Natural killer cell (primary cell): Measurements from ENCODE around the gene VCL. TPM values are rescaled to one million over a fixed set of nuclear protein-coding genes. Genes with fewer than 3 reads are reported as not detected.
A peak's percentile ranks its signal among the peaks of the same experiment; 100 is the strongest.

Source experiments
- ATAC-seq, 3 donors: fragments of 150-1000 bp in 2 of 3; fragments of 200-7000 bp in 1 of 3; cut with Tn5 transposase; 1 replicate in 1 of 3; 2 replicates in 2 of 3; pipeline ENCODE4 v1.10.0; 2021; ENCODE audit warnings: mild to moderate bottlenecking in 2 of 3, moderate library complexity in 2 of 3
- DNase-seq, 2 donors: peaks; one replicate each; pipeline versions ENCODE4 v3.0.0 to v3.0.0-alpha.2; 2013 to 2021; ENCODE audit warnings: mixed read lengths in 1 of 2
- H3K27ac ChIP-seq: one replicate; pipeline ENCODE4 v1.5.1; 2013; ENCODE audit warnings: mild to moderate bottlenecking, low read length
- H3K27me3 ChIP-seq: one replicate; pipeline ENCODE4 v1.6.1; 2013; ENCODE audit warnings: low read length; ENCODE audit not compliant: control insufficient read depth, insufficient read depth
- H3K36me3 ChIP-seq: one replicate; pipeline ENCODE4 v1.6.1; 2013; ENCODE audit warnings: low read length; ENCODE audit not compliant: control insufficient read depth, insufficient read depth
- H3K4me1 ChIP-seq: one replicate; pipeline ENCODE4 v1.6.1; 2013; ENCODE audit warnings: low read length; ENCODE audit not compliant: control insufficient read depth, insufficient read depth
- H3K4me3 ChIP-seq: one replicate; pipeline ENCODE4 v1.5.1; 2013; ENCODE audit warnings: low read length
- H3K9me3 ChIP-seq: one replicate; pipeline ENCODE4 v1.6.1; 2013; ENCODE audit warnings: low read length; ENCODE audit not compliant: control insufficient read depth, insufficient read depth
- H3K27ac Mint-ChIP-seq, 2 donors: one replicate each; pipeline ENCODE4 v1.8.0; 2022; ENCODE audit warnings: mild to moderate bottlenecking in 2 of 2, mixed read lengths in 2 of 2, moderate library complexity in 1 of 2
- H3K27me3 Mint-ChIP-seq, 2 donors: one replicate each; pipeline ENCODE4 v1.8.0; 2022; ENCODE audit warnings: low read depth in 2 of 2, mixed read lengths in 2 of 2
- H3K36me3 Mint-ChIP-seq: one replicate; pipeline ENCODE4 v1.8.0; 2022; ENCODE audit warnings: mixed read lengths
- H3K4me1 Mint-ChIP-seq, 2 donors: one replicate each; pipeline ENCODE4 v1.8.0; 2022; ENCODE audit warnings: mixed read lengths in 2 of 2
- H3K4me3 Mint-ChIP-seq: one replicate; pipeline ENCODE4 v1.8.0; 2022; ENCODE audit warnings: mild to moderate bottlenecking, moderate library complexity, mixed read lengths
- H3K9me3 Mint-ChIP-seq, 2 donors: one replicate each; pipeline ENCODE4 v1.8.0; 2022; ENCODE audit warnings: mixed read lengths in 2 of 2
- WGBS: methylation state at CpG from one replicate; pipeline ENCODE4 v1.1.7; 2013; ENCODE audit warnings: missing lambda C conversion rate; ENCODE audit not compliant: insufficient coverage; 5-methylcytosine and 5-hydroxymethylcytosine counted together
- intact Hi-C: fragments of 100-400 bp; cut with micrococcal nuclease; formaldehyde crosslinking; loops from one replicate; pipeline ENCODE4 v1.14.2; 2022
- total RNA-seq, 4 donors: library from RNA; stranded (reverse); fragments of 120-200 nt in 1 of 4; gene quantifications; one replicate each; pipeline versions ENCODE4 v1.2.3 to v1.2.4, GENCODE V29; 2013 to 2022
- TF ChIP-seq, protein P1 (sequence below): fragments of 200-600 bp; IDR thresholded peaks from one replicate; pipeline ENCODE4 v1.8.0; 2022; ENCODE audit warnings: antibody characterized with exemption

VCL gene
- total RNA-seq, 3 donors from 2014 or later (not counting 1 experiment from before 2014, with no cell fraction given) = 121 to 145 (median 122) TPM

DNA sequence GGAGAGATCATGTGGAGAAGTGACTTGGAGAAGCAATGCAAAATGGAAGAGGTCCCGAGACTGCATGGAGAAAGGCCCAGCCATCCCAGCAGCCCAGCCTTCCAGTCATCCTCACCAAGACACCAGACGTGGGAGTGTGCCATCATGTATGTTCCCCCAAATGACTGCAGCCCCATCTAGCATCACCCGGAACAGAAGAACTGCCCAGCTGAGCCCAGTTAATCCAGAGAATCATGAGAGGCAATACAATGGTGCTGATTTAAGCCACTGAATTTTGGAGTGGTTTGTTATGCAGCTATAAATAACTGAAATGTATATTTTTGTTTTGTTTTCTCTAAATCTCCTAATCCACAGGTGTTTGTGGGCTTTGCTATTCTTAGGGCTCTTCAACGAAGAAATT, 22.5 kb upstream of the VCL start:
- ATAC-seq (no peak), DNase-seq (no peak)
- no peaks in the 10 kb centered on the region for H3K9me3 ChIP-seq
- no peak overlapping the region for H3K27ac Mint-ChIP-seq
- TF ChIP-seq, protein P1, sequence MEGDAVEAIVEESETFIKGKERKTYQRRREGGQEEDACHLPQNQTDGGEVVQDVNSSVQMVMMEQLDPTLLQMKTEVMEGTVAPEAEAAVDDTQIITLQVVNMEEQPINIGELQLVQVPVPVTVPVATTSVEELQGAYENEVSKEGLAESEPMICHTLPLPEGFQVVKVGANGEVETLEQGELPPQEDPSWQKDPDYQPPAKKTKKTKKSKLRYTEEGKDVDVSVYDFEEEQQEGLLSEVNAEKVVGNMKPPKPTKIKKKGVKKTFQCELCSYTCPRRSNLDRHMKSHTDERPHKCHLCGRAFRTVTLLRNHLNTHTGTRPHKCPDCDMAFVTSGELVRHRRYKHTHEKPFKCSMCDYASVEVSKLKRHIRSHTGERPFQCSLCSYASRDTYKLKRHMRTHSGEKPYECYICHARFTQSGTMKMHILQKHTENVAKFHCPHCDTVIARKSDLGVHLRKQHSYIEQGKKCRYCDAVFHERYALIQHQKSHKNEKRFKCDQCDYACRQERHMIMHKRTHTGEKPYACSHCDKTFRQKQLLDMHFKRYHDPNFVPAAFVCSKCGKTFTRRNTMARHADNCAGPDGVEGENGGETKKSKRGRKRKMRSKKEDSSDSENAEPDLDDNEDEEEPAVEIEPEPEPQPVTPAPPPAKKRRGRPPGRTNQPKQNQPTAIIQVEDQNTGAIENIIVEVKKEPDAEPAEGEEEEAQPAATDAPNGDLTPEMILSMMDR = no peak
- no peak overlapping the region for H3K4me3 ChIP-seq
- H3K27ac ChIP-seq = no peak overlapping the region
- intact Hi-C loops = loop anchor here (2.0 kb wide), 1 partner anchor 19 kb away; no protein-coding TSS in a partner anchor
- no peaks in the 10 kb centered on the region for H3K27me3 Mint-ChIP-seq
- no peaks in the 10 kb centered on the region for H3K27me3 ChIP-seq
- H3K4me1 Mint-ChIP-seq = peaks cover 26 to 35% of the 10 kb centered on the region in 2 donors
- no peaks in the 10 kb centered on the region for H3K36me3 ChIP-seq
- H3K4me3 Mint-ChIP-seq = no peak overlapping the region
- H3K4me1 ChIP-seq = peaks cover 18% of the 10 kb centered on the region
- H3K9me3 Mint-ChIP-seq = no peaks in the 10 kb centered on the region
- 100% methylated on average over 3 of the region's 4 CpGs for WGBS
- no peaks in the 10 kb centered on the region for H3K36me3 Mint-ChIP-seq

DNA sequence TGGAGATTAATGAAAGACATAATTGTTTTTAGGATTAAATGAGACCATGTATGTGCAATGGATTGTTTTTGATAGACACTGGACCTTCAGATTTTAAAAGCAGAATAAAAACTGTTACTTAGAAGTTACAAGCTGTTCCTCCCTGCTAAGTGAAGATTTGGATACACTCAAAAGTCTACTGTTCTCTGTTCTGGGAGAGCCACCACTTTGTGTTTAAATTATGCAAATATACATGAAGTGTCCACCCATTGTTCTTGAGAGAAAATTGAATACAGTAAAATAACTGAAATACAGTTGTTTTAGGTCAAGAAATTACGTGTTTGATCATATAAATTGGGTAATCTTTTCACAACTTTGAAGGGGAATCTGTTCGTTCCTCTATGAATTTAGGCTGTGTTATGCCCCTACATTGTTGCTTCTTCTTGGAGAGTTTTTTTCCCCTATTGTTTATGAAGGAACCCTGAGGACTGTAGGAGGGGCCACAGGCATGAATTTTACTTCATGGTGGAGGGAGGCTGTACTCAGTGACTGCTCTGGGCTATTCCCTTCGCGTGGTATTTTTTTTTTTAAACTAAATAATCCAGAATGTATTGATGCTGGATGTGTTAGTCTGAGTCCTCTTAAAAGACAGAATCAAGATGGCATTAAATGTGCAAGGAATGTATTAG, 18.6 kb upstream of the VCL start:
- Histone ChIP-seq H3K9me3 (no peaks in the 10 kb centered on the region), H3K4me1 (peaks cover 20% of the 10 kb centered on the region), H3K27me3 (no peaks in the 10 kb centered on the region), H3K27ac (no peak overlapping the region), H3K36me3 (no peaks in the 10 kb centered on the region), H3K4me3 (no peak overlapping the region)
- no peak for ATAC-seq
- peaks cover 26 to 35% of the 10 kb centered on the region in 2 donors for H3K4me1 Mint-ChIP-seq
- no peak for DNase-seq
- no peak overlapping the region for H3K4me3 Mint-ChIP-seq
- H3K27me3 Mint-ChIP-seq = no peaks in the 10 kb centered on the region
- H3K36me3 Mint-ChIP-seq = no peaks in the 10 kb centered on the region
- peak overlapping the region in 1 of 2 donors; percentile 51 for H3K27ac Mint-ChIP-seq
- TF ChIP-seq, protein P1 = no peak
- intact Hi-C loops = no loop called here
- no peaks in the 10 kb centered on the region for H3K9me3 Mint-ChIP-seq
- 72% methylated on average over 4 of the region's 4 CpGs for WGBS

DNA sequence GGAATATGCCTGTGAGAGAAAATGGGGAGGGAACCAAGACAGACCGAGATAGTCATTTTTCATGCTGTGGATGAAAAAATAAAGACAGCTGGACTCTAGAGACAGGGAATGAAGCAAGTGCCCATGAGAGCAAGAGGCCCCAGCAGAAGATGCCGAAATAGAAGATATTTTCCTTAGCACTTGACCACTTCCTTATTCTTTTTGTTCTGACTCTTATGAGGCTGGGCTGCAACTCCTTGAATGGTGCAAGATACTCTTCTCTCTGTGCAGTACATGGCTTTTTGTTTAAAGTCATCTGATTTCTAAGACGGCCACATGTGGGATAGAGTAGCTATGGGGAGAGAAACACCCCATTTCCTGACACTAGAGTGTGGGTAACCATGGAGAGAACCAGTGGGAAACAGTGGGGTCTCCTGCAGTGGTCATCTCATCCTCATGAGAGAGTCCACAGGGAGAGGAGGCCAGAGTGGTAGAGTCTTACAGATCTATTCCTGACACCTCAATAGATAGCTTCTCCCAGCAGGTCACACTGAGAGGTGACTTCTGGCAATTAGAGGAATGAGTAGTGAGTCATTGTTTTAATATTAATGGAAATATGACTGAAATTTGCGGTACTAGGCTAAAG, 18.0 kb upstream of the VCL start:
- Histone ChIP-seq H3K9me3 (no peaks in the 10 kb centered on the region), H3K36me3 (no peaks in the 10 kb centered on the region), H3K27ac (no peak overlapping the region), H3K4me3 (no peak overlapping the region), H3K4me1 (peaks cover 23% of the 10 kb centered on the region), H3K27me3 (no peaks in the 10 kb centered on the region)
- DNase-seq = no peak
- ATAC-seq = peak in 2 of 3 donors; percentile 24 to 59
- WGBS = 61% methylated on average over 4 of the region's 4 CpGs
- intact Hi-C loops = no loop called here
- no peaks in the 10 kb centered on the region for H3K36me3 Mint-ChIP-seq
- no peak overlapping the region for H3K4me3 Mint-ChIP-seq
- H3K27me3 Mint-ChIP-seq = no peaks in the 10 kb centered on the region
- TF ChIP-seq, protein P1 = no peak
- H3K4me1 Mint-ChIP-seq = peaks cover 20 to 29% of the 10 kb centered on the region in 2 donors
- H3K9me3 Mint-ChIP-seq = no peaks in the 10 kb centered on the region
- H3K27ac Mint-ChIP-seq = peak overlapping the region in 1 of 2 donors; percentile 51
